ENCODE data around the gene CEL. TPM values are rescaled to one million over a fixed set of nuclear protein-coding genes. Genes with fewer than 3 reads are reported as not detected.

CEL gene
- total and polyA plus RNA-seq, 10 of the 15 experiments (the other 5 are each of a cell fraction or from before 2014, with no cell fraction given) = 0.05 to 4.1 (median 0.29) TPM; not detected in 2

DNA sequence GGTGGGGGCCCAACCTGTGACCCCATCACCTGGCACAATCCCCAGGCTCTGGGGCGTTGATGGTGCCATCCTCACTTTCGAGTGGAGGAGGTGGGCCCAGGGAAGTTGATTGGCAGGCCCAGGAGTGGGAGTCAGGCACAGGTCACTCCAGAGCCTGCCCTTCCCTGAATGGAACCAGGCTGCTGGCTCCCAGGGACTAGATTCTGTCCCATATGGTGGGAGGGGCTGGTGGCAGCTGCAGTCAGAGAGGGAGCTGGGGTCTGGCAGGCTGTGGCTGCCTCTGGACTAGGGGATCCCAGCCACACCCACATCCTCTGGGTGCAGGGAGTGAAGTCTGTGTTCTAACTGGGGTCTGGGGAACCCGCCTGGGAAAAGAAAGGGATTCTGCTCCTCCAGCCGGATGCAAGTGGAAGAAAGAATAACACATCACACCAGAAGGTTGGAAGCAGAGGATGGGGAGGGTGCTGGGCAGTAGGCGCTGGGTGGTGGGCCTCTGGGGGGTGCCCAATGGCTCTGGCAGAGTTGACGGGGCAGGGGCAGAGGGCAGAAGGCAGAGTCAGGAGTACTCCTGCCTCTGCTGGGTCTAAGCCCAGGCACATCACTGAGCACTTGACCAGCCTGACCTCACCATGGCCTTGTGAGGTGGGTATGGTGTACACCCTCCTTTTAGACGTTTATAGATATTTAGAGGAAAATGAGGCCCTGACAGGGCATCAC is 25.8 kb downstream of the CEL start:
- FAIRE-seq = no peak
- no peak overlapping the region for H3K4me2 ChIP-seq (ENCODE audit: control insufficient read depth, insufficient read depth)
- no peaks in the 10 kb centered on the region for H3K4me1 ChIP-seq (ENCODE audit: control insufficient read depth, insufficient read depth, low read length)
- no peaks in the 10 kb centered on the region; the same call in 1 of the 2 replicates for H4K20me1 ChIP-seq (ENCODE audit: control insufficient read depth, insufficient read depth)
- intact Hi-C loops (cut with micrococcal nuclease; ENCODE audit: unreplicated experiment) = no loop called here
- CTCF ChIA-PET = no interaction called here
- no peaks in the 10 kb centered on the region for H3K36me3 ChIP-seq (ENCODE audit: control insufficient read depth in 2 of 2, insufficient read depth in 2 of 2, low read length in 1 of 2)
- WGBS (ENCODE audit: insufficient coverage, insufficient replicate concordance, low lambda C conversion rate, missing lambda C conversion rate) = 17% methylated on average over 7 of the region's 7 CpGs
- no peak overlapping the region for H2AFZ ChIP-seq (ENCODE audit: control insufficient read depth, low read depth, low read length)
- H3K79me2 ChIP-seq (ENCODE audit: control insufficient read depth, insufficient read depth, low read length) = no peaks in the 10 kb centered on the region
- TF ChIP-seq, protein P1, sequence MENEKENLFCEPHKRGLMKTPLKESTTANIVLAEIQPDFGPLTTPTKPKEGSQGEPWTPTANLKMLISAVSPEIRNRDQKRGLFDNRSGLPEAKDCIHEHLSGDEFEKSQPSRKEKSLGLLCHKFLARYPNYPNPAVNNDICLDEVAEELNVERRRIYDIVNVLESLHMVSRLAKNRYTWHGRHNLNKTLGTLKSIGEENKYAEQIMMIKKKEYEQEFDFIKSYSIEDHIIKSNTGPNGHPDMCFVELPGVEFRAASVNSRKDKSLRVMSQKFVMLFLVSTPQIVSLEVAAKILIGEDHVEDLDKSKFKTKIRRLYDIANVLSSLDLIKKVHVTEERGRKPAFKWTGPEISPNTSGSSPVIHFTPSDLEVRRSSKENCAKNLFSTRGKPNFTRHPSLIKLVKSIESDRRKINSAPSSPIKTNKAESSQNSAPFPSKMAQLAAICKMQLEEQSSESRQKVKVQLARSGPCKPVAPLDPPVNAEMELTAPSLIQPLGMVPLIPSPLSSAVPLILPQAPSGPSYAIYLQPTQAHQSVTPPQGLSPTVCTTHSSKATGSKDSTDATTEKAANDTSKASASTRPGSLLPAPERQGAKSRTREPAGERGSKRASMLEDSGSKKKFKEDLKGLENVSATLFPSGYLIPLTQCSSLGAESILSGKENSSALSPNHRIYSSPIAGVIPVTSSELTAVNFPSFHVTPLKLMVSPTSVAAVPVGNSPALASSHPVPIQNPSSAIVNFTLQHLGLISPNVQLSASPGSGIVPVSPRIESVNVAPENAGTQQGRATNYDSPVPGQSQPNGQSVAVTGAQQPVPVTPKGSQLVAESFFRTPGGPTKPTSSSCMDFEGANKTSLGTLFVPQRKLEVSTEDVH (IDR thresholded peaks at IDR 0.05; ENCODE audit: low read depth, partially characterized antibody) = no peak
- TF ChIP-seq CEBPB (IDR thresholded peaks at IDR 0.05; ENCODE audit: borderline replicate concordance in 1 of 2, low read depth in 2 of 2, low read length in 2 of 2) = no peak
- TF ChIP-seq, protein P2, sequence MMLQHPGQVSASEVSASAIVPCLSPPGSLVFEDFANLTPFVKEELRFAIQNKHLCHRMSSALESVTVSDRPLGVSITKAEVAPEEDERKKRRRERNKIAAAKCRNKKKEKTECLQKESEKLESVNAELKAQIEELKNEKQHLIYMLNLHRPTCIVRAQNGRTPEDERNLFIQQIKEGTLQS (IDR thresholded peaks at IDR 0.05; ENCODE audit: borderline replicate concordance, extremely low read depth, low read depth, low read length) = no peak
- no peak for TF ChIP-seq ZNF622 (IDR thresholded peaks at IDR 0.05)
- no peak for TF ChIP-seq FOS (IDR thresholded peaks at IDR 0.05; ENCODE audit: borderline replicate concordance, extremely low read depth, insufficient read length)
- TF ChIP-seq BHLHE40 (IDR thresholded peaks at IDR 0.05; ENCODE audit: borderline replicate concordance in 1 of 2, low read depth in 2 of 2, low read length in 1 of 2) = no peak
- TF ChIP-seq, protein P3, sequence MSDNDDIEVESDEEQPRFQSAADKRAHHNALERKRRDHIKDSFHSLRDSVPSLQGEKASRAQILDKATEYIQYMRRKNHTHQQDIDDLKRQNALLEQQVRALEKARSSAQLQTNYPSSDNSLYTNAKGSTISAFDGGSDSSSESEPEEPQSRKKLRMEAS (IDR thresholded peaks at IDR 0.05; ENCODE audit: low read depth, low read length) = no peak
- no peak for TF ChIP-seq ZNF217 (IDR thresholded peaks at IDR 0.05)
- no peak for TF ChIP-seq CHD4 (IDR thresholded peaks at IDR 0.05)
- no peak for TF ChIP-seq SIX5 (IDR thresholded peaks at IDR 0.05; ENCODE audit: low read depth, low read length, severe bottlenecking)
- TF ChIP-seq RAD21 (IDR thresholded peaks at IDR 0.05; ENCODE audit: insufficient read depth, low read depth, low read length) = no peak
- TF ChIP-seq ZBED1 (IDR thresholded peaks at IDR 0.05; ENCODE audit: borderline replicate concordance) = no peak
- H3K27ac ChIP-seq (ENCODE audit: control insufficient read depth, insufficient read depth) = no peak overlapping the region
- SMC1A ChIA-PET (ENCODE audit: uncharacterized antibody, unreplicated experiment) = no interaction called here
- in situ Hi-C loops (cut with MboI) = no loop called here
- POLR2A ChIA-PET = interaction anchor here (1.3 kb wide), 1 partner anchor 31 kb away, joined by 3 read pairs; no protein-coding TSS in a partner anchor
- BruUV-seq (replicated peaks) = no TSS peak
- H3K27me3 ChIP-seq (replicated peaks in 1 of 2; ENCODE audit: control insufficient read depth in 2 of 2, insufficient read depth in 2 of 2, low read length in 1 of 2) = no peaks in the 10 kb centered on the region
- no peak for ATAC-seq
- RAD21 ChIA-PET (ENCODE audit: unreplicated experiment) = no interaction called here
- no peaks in the 10 kb centered on the region for H3K9me3 ChIP-seq (replicated peaks; ENCODE audit: control insufficient read depth, insufficient read depth, low read length)
- DNase-seq (ENCODE audit: low read depth, low spot score) = no peak
- H3K9ac ChIP-seq (ENCODE audit: control insufficient read depth, insufficient read depth, low read length) = no peak overlapping the region
- no peak overlapping the region for H3K4me3 ChIP-seq
